BE2C (cell line): ENCODE measurements around the gene BMI1.

Source experiments
- DNase-seq: peaks from one replicate; pipeline ENCODE4 v3.0.0-alpha.2; 2020
- H3K27me3 ChIP-seq: fragments of 250-450 bp; sonication (Bioruptor Pico); 2 replicates; pipeline ENCODE4 v1.5.1; 2020; ENCODE audit warnings: mild to moderate bottlenecking
- H3K36me3 ChIP-seq: fragments of 250-450 bp; sonication (Bioruptor Pico); 2 replicates; pipeline ENCODE4 v1.5.1; 2020; ENCODE audit warnings: mild to moderate bottlenecking
- H3K4me1 ChIP-seq: fragments of 250-450 bp; sonication (Bioruptor Pico); 2 replicates; pipeline ENCODE4 v1.5.1; 2020
- H3K4me3 ChIP-seq: 2 replicates; pipeline ENCODE4 v1.5.1; 2011; ENCODE audit warnings: low read depth, low read length
- H3K9me3 ChIP-seq: fragments of 250-450 bp; sonication (Bioruptor Pico); 2 replicates; pipeline ENCODE4 v1.5.1; 2020
- CTCF ChIP-seq: IDR thresholded peaks from 2 replicates; pipeline ENCODE4 v1.5.1; 2012; ENCODE audit warnings: mild to moderate bottlenecking, low read depth, low read length

Gene BMI1

DNA sequence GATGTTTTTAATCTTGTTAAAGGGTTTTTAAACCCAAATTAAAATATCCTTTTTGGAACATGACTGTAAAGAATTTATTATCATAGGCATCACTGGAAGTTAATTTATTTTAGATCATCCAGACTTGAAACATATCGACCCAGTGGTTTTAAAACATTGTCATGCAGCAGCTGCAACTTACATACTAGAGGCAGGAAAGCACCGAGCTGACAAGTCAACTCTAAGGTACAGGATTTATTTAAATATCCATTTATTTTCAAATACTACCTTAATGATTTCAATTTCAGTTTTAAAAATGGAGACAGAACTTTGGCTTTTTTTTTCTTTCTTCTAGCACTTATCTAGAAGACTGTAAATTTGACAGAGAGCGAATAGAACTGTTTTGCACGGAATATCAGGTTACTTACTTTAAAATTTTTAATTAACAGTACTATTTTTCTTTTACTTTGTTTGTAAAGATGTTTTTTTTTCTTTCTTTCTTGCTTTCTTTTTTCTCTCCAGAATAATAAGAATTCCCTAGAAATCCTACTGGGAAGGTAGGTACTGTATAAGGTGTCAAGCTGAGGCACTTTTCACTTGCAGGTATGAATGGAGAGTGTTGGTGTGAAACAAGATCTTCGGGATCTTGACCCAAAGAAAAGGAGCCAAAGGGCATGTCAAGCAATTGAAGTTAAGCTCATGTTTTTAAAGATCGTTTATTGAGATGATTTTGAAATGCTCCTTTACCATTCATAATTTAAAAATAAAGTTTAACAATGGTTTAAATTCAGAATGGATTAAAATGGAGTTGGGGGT is 2.9 kb upstream of the BMI1 start:
- peak overlapping the region; percentile 94 for H3K4me3 ChIP-seq
- TF ChIP-seq CTCF, result no peak
- H3K9me3 ChIP-seq, result no peaks in the 10 kb centered on the region
- peaks cover 11% of the 10 kb centered on the region for H3K27me3 ChIP-seq
- DNase-seq, result no peak
- H3K36me3 ChIP-seq, result no peaks in the 10 kb centered on the region
- no peaks in the 10 kb centered on the region for H3K4me1 ChIP-seq

DNA sequence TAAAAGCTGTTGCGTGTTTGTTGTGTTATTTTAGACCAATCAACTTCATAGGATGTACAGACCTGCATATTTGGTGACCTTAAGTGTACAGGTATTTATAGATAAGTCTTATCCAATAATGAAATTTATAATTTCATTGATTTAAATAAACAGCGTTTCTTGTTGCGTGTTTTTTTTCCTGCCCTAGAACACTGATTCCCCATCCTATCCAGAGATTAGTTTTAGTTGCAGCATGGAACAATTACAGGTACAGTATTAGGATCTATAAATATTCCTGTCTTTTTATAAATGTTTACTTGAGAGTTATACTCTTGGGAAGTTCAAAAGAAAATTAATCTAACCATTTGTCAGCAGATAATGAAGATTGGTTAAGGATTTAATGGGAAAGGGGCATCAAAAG is 2.1 kb upstream of the BMI1 start:
- no peaks in the 10 kb centered on the region for H3K9me3 ChIP-seq
- no peak overlapping the region; the same call in 1 of the 2 replicates for H3K4me3 ChIP-seq
- H3K36me3 ChIP-seq, result no peaks in the 10 kb centered on the region
- DNase-seq, result no peak
- H3K4me1 ChIP-seq, result peaks cover 5% of the 10 kb centered on the region; the same call in 1 of the 2 replicates
- no peak for TF ChIP-seq CTCF
- peaks cover 13% of the 10 kb centered on the region for H3K27me3 ChIP-seq

GRCh38 chr10:22319547-22319979 is 1.3 kb upstream of the BMI1 start:
- H3K4me1 ChIP-seq, result peaks cover 13% of the 10 kb centered on the region
- H3K4me3 ChIP-seq, result no peak overlapping the region; the same call in 1 of the 2 replicates
- no peaks in the 10 kb centered on the region for H3K9me3 ChIP-seq
- H3K36me3 ChIP-seq, result no peaks in the 10 kb centered on the region
- H3K27me3 ChIP-seq, result peaks cover 13% of the 10 kb centered on the region
- TF ChIP-seq CTCF, result no peak
- DNase-seq, result no peak

DNA sequence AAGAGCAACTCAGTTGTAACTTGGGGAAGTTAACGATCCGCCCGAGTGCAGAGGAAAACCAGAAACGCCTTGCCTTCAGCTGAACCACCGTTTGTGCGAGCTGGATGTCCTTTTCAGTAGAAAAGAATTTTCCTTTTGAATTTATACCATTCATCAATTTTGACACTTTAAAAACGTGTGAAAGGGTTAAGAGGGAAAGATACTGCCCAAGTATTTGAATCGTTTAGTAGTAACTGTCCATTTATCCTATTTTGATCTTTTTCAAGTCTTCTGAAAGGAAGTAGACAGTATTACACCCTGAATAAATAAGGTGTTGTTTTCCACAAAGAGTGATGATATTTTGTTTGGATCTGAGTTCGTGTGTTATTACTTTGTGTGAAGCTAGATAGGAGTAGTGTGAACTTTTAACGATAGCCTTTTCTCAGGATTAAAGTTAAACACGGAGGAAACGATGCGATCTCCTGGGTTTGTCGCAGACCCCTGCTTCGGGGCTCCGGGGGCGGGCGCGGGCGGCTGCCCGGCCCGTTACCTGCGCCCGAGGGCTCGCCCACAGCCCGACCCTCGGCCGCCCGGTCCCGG is 830 bp upstream of the BMI1 start:
- H3K9me3 ChIP-seq, result no peaks in the 10 kb centered on the region
- H3K36me3 ChIP-seq, result no peaks in the 10 kb centered on the region
- DNase-seq, result no peak
- H3K27me3 ChIP-seq, result peaks cover 13% of the 10 kb centered on the region
- peak overlapping the region; percentile 63 for H3K4me3 ChIP-seq
- no peak for TF ChIP-seq CTCF
- peaks cover 17% of the 10 kb centered on the region for H3K4me1 ChIP-seq

DNA sequence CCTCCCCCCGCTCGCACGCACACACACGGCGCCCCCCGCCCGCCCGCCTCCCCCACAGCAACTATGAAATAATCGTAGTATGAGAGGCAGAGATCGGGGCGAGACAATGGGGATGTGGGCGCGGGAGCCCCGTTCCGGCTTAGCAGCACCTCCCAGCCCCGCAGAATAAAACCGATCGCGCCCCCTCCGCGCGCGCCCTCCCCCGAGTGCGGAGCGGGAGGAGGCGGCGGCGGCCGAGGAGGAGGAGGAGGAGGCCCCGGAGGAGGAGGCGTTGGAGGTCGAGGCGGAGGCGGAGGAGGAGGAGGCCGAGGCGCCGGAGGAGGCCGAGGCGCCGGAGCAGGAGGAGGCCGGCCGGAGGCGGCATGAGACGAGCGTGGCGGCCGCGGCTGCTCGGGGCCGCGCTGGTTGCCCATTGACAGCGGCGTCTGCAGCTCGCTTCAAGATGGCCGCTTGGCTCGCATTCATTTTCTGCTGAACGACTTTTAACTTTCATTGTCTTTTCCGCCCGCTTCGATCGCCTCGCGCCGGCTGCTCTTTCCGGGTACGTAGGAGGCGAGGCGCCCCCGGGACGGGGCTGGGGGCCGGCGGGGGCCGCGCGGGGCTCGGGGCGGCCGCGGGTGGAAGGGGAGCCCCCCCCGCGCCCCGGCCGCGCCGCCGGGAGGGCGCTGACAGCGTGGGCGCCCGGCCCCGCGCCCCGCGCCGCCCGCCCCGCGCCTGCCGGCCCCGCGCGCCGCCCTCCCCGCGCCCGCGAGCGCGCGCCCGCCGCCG is 441 bp downstream of the BMI1 start:
- no peak for TF ChIP-seq CTCF
- peak; percentile 72 for DNase-seq

More for the DNA sequence above, 441 bp downstream of the BMI1 start:
- Histone ChIP-seq H3K27me3 (peaks cover 13% of the 10 kb centered on the region), H3K4me3 (peak overlapping the region; percentile 66), H3K36me3 (no peaks in the 10 kb centered on the region), H3K9me3 (no peaks in the 10 kb centered on the region), H3K4me1 (peaks cover 17% of the 10 kb centered on the region)
